Pancreas (tissue), 10 donors: ENCODE measurements around the gene COPS9. TPM values are rescaled to one million over a fixed set of nuclear protein-coding genes. Genes with fewer than 3 reads are reported as not detected.

ENCODE experiments used
- ATAC-seq, 4 donors: fragments of 200-7000 bp; cut with Tn5 transposase; one replicate each; pipeline versions ENCODE4 v1.8.0 to v1.9.1; 2020; ENCODE audit warnings: mild to moderate bottlenecking in 4 of 4, moderate library complexity in 4 of 4
- DNase-seq, 6 donors: peaks; one replicate each; pipeline ENCODE4 v3.0.0-alpha.2; 2020
- FAIRE-seq: peaks from 2 replicates; lab custom pipeline; 2012; peaks lifted over from hg19 to GRCh38; lab: Jason Lieb, UNC
- H3K27ac ChIP-seq, 4 donors: fragments of 200-600 bp; sonication (generic); 1 replicate in 3 of 4; 2 replicates in 1 of 4; pipeline versions ENCODE4 v1.5.0 to v1.8.0; 2020
- H3K27me3 ChIP-seq, 4 donors: fragments of 200-600 bp; one replicate each; pipeline ENCODE4 v1.8.0; 2021
- H3K36me3 ChIP-seq, 3 donors: fragments of 200-600 bp; sonication (generic) in 1 of 3; one replicate each; pipeline versions ENCODE4 v1.5.0 to v1.8.0; 2020 to 2021
- H3K4me1 ChIP-seq, 3 donors: fragments of 200-600 bp; one replicate each; pipeline ENCODE4 v1.8.0; 2021
- H3K4me3 ChIP-seq, 4 donors: fragments of 200-600 bp; sonication (generic) in 2 of 4; one replicate each; pipeline versions ENCODE4 v1.5.0 to v1.8.0; 2020 to 2021
- H3K9me3 ChIP-seq, 4 donors: fragments of 200-600 bp; one replicate each; pipeline ENCODE4 v1.8.0; 2021
- WGBS, 2 donors: extraction: QIAGEN DNeasy Blood & Tissue Kit; methylation state at CpG; one replicate each; pipeline ENCODE4 v1.1.7; 2013; 5-methylcytosine and 5-hydroxymethylcytosine counted together
- intact Hi-C, 3 donors: fragments of 100-400 bp; cut with DNase I; formaldehyde crosslinking; loops; one replicate each; pipeline versions ENCODE4 v1.11.1 to v1.14.2; 2022
- polyA plus RNA-seq, 2 donors: library from polyadenylated mRNA; stranded (reverse); fragments of 200-250 nt; gene quantifications; one replicate each; pipeline ENCODE4 v1.2.3, GENCODE V29; 2013
- total RNA-seq, 6 donors: library from RNA; stranded (reverse); fragmentation: NEBNext Ultra II Directional in 4 of 6; extraction: Animal tissue kit (Norgen Biotek cat#: 25700) in 4 of 6; gene quantifications; one replicate each; pipeline versions ENCODE4 v1.2.1 to v1.2.4, GENCODE V29; 2021 to 2023
- TF ChIP-seq, protein P1 (sequence below), 4 donors: fragments of 200-600 bp; sonication (generic) in 3 of 4; IDR thresholded peaks; one replicate each; pipeline versions ENCODE4 v1.5.0 to v1.8.0; 2021; ENCODE audit warnings: antibody characterized with exemption in 4 of 4
- donor health status: healthy with polysubstance abuse.
- donor health status: DM: no; HTN: no; CAD: no; lungs with moderate emphysema.
- donor health status: DM: no; HTN: no; CAD: no.
- donor health status: control.
- donor health status: control.
- donor health status: Bipolar disorder and iron deficiency.
- donor health status: DM: yes; HTN: yes; CAD: no.
- donor health status: DM: no; HTN: no; CAD: no.
- donor health status: DM: no; HTN: no; CAD: no.
- donor health status: DM: yes; HTN: yes; CAD: no.

Gene COPS9
- total and polyA plus RNA-seq, 8 donors, result 52.8 to 210 (median 60.1) TPM

DNA sequence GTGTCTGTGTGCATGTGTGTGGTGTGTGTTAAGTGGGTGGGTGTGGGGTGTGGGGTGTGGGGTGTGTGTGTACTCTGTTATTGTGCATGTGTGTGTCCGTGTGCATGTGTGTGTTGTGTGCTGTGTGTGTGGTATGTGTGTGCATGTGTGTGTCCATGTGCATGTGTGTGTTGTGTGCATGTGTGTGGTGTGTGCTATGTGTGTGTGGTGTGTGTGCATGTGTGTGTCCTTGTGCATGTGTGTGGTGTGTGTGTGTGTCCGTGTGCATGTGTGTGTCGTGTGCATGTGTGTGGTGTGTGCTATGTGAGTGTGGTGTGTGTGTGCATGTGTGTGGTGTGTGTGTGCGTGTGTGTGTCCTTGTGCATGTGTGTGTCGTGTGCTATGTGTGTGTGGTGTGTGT is 11.3 kb upstream of the COPS9 start:
- ATAC-seq, result no peak
- 44 to 74% methylated on average over 5 of the region's 5 CpGs for WGBS, 2 donors
- DNase-seq, result no peak
- Histone ChIP-seq H3K36me3 (no peaks in the 10 kb centered on the region), H3K27me3 (no peaks in the 10 kb centered on the region), H3K4me3 (no peak overlapping the region), H3K4me1 (no peaks in the 10 kb centered on the region), H3K9me3 (no peaks in the 10 kb centered on the region), H3K27ac (no peak overlapping the region)
- FAIRE-seq, result no peak
- TF ChIP-seq, protein P1, sequence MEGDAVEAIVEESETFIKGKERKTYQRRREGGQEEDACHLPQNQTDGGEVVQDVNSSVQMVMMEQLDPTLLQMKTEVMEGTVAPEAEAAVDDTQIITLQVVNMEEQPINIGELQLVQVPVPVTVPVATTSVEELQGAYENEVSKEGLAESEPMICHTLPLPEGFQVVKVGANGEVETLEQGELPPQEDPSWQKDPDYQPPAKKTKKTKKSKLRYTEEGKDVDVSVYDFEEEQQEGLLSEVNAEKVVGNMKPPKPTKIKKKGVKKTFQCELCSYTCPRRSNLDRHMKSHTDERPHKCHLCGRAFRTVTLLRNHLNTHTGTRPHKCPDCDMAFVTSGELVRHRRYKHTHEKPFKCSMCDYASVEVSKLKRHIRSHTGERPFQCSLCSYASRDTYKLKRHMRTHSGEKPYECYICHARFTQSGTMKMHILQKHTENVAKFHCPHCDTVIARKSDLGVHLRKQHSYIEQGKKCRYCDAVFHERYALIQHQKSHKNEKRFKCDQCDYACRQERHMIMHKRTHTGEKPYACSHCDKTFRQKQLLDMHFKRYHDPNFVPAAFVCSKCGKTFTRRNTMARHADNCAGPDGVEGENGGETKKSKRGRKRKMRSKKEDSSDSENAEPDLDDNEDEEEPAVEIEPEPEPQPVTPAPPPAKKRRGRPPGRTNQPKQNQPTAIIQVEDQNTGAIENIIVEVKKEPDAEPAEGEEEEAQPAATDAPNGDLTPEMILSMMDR (IDR thresholded peaks at IDR 0.05), result no peak
- intact Hi-C loops, result loop anchor here (5.0 to 10.0 kb wide), 3 partner anchors 83 to 1113 kb away; no protein-coding TSS in a partner anchor

DNA sequence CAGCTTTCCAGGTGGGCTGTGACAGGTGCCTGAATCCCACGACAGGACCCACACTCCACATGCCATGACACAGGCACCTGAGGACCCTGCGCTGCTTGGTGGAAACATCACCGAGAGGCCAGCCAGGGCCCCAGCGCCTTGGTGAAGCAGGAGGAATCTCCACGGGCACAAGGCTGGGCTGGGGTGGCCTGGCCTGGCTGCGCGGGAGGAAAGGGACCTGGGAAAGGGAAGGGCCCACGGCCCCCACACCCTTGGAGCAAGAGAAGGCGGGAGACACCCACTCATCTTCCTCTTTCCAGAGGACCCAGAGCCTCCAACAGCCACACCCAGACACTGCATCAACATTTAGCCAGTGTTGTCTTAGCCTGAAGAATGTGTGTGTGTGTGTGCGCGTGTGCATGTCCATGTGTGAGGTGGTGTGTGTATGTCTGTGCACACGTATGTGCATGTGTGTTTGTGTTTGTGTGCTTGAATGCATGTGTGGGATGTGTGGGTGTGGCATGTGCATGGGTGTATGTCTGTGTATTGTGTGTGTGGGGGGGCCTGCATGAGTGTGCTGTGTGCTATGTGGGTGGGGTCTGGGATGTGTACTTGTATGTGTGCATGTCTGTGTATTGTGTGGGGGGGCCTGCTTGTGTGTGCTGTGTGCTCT is 10.6 kb upstream of the COPS9 start:
- ATAC-seq, result no peak
- WGBS, 2 donors, result 52 to 60% methylated on average over 12 of the region's 12 CpGs

DNA sequence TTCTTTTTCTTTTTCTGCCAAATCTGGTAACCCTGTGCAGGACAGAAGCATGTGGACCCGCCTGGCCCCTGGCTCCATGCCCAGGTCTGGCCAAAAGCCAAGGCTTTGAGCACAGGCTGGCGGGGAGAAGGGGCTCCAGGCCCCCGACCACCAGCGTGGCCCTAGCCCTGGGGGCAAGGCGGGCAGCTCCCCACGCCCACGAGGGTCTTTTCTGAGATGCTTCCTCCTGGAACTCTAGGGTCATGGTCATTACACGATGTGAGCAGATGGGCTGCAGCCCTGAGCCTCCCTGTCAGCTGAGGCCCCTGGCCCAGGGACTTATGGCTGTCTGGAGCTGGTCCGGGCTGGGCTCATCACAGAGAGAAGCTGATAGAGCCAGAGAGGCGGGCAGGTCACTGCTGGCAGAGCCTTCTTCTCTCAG is 10.0 kb upstream of the COPS9 start:
- 18 to 28% methylated on average over 10 of the region's 10 CpGs for WGBS, 2 donors
- Histone ChIP-seq H3K27me3 (no peaks in the 10 kb centered on the region), H3K4me3 (no peak overlapping the region), H3K4me1 (no peaks in the 10 kb centered on the region), H3K27ac (no peak overlapping the region), H3K36me3 (no peaks in the 10 kb centered on the region), H3K9me3 (no peaks in the 10 kb centered on the region)
- intact Hi-C loops, result loop anchor here (5.0 to 10.0 kb wide), 3 partner anchors 81 to 1111 kb away; no protein-coding TSS in a partner anchor
- TF ChIP-seq, protein P1 (IDR thresholded peaks at IDR 0.05), result no peak
- ATAC-seq, result no peak
- FAIRE-seq, result no peak
- peak in 2 of 6 donors; percentile 25 to 69 for DNase-seq

More for the DNA sequence above, 10.6 kb upstream of the COPS9 start:
- Histone ChIP-seq H3K4me1 (no peaks in the 10 kb centered on the region), H3K27ac (no peak overlapping the region), H3K36me3 (no peaks in the 10 kb centered on the region), H3K27me3 (no peaks in the 10 kb centered on the region), H3K4me3 (no peak overlapping the region), H3K9me3 (no peaks in the 10 kb centered on the region)
- TF ChIP-seq, protein P1 (IDR thresholded peaks at IDR 0.05), result no peak
- intact Hi-C loops, result loop anchor here (5.0 to 10.0 kb wide), 3 partner anchors 82 to 1112 kb away; no protein-coding TSS in a partner anchor
- FAIRE-seq, result no peak
- no peak for DNase-seq

DNA sequence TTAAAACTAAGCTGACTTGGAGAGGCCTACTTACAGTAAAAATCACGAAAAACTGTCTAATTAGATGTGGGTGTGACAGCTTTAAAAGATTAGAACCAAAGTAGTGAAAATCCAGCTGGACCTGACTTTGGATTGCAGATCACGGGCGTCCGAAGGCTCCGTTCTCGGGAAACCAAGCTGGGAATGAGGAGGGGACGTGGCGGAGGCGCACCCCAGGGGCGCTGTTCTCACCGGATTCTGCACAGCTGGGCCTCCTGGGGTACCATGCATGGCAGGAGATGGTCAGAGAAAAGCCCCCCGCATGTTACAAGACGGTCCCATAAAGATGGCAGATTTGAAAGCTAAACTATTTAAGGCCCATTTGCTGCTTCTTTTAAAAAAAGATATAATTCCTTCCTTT is 9.4 kb upstream of the COPS9 start:
- no peak overlapping the region for H3K4me3 ChIP-seq
- 43 to 61% methylated on average over 13 of the region's 13 CpGs for WGBS, 2 donors
- ATAC-seq (no peak), FAIRE-seq (no peak), DNase-seq (peak in 1 of 6 donors; percentile 11)
- H3K9me3 ChIP-seq, result no peaks in the 10 kb centered on the region
- no peaks in the 10 kb centered on the region for H3K4me1 ChIP-seq
- intact Hi-C loops, result loop anchor here (5.0 to 10.0 kb wide), 3 partner anchors 81 to 1111 kb away; no protein-coding TSS in a partner anchor
- TF ChIP-seq, protein P1 (IDR thresholded peaks at IDR 0.05), result no peak
- H3K27me3 ChIP-seq, result no peaks in the 10 kb centered on the region
- H3K27ac ChIP-seq, result no peak overlapping the region
- H3K36me3 ChIP-seq, result no peaks in the 10 kb centered on the region
